WERI-Rb-1 (cell line): Measurements from ENCODE around the gene TRIP13.

Source experiments
- DNase-seq: peaks from one replicate; pipeline ENCODE4 v3.0.0-alpha.2; 2020
- H3K27ac ChIP-seq: fragments of 250-450 bp; sonication (Bioruptor Pico); 2 replicates; pipeline ENCODE4 v1.5.1; 2020; ENCODE audit warnings: mild to moderate bottlenecking, moderate library complexity
- H3K27me3 ChIP-seq: fragments of 250-450 bp; sonication (Bioruptor Pico); 2 replicates; pipeline ENCODE4 v1.5.1; 2021; ENCODE audit warnings: mild to moderate bottlenecking, low read depth, moderate library complexity; ENCODE audit not compliant: insufficient read depth, severe bottlenecking
- H3K36me3 ChIP-seq: fragments of 250-450 bp; sonication (Bioruptor Pico); 2 replicates; pipeline ENCODE4 v1.5.1; 2020; ENCODE audit warnings: mild to moderate bottlenecking, moderate library complexity
- H3K4me3 ChIP-seq: 2 replicates; pipeline ENCODE4 v1.5.1; 2011; ENCODE audit warnings: low read depth, mild to moderate bottlenecking, control low read depth, low read length
- H3K9me3 ChIP-seq: fragments of 250-450 bp; sonication (Bioruptor Pico); 2 replicates; pipeline ENCODE4 v1.5.1; 2021; ENCODE audit warnings: mild to moderate bottlenecking, moderate library complexity; ENCODE audit not compliant: severe bottlenecking
- CTCF ChIP-seq: IDR thresholded peaks from 2 replicates; pipeline ENCODE4 v1.5.1; 2011; ENCODE audit warnings: low read depth, mild to moderate bottlenecking, control low read depth, inconsistent platforms, low read length

The TRIP13 gene

GRCh38 chr5:963673-964531 is 71.2 kb downstream of the TRIP13 start:
- peak; percentile 75 for DNase-seq
- TF ChIP-seq CTCF, result no peak
- Histone ChIP-seq H3K27me3 (no peaks in the 10 kb centered on the region), H3K36me3 (no peaks in the 10 kb centered on the region), H3K4me3 (no peak overlapping the region), H3K9me3 (peaks cover 3% of the 10 kb centered on the region), H3K27ac (peak overlapping the region; percentile 37)

- no peak for DNase-seq
- no peak overlapping the region for H3K27ac ChIP-seq
- no peaks in the 10 kb centered on the region for H3K36me3 ChIP-seq
- TF ChIP-seq CTCF, result no peak
- H3K27me3 ChIP-seq, result no peaks in the 10 kb centered on the region
- no peak overlapping the region for H3K4me3 ChIP-seq
- H3K9me3 ChIP-seq, result peaks cover 3% of the 10 kb centered on the region
These were observed 72.1 kb downstream of the TRIP13 start for GRCh38 chr5:964821-965220.

GRCh38 chr5:965604-966344 is 73.1 kb downstream of the TRIP13 start:
- peaks cover 3% of the 10 kb centered on the region for H3K9me3 ChIP-seq
- no peaks in the 10 kb centered on the region for H3K27me3 ChIP-seq
- no peaks in the 10 kb centered on the region for H3K36me3 ChIP-seq
- DNase-seq, result no peak
- no peak for TF ChIP-seq CTCF
- no peak overlapping the region for H3K27ac ChIP-seq
- no peak overlapping the region for H3K4me3 ChIP-seq

- DNase-seq, result no peak
- no peaks in the 10 kb centered on the region for H3K27me3 ChIP-seq
- H3K27ac ChIP-seq, result no peak overlapping the region
- TF ChIP-seq CTCF, result no peak
- H3K36me3 ChIP-seq, result no peaks in the 10 kb centered on the region
- peaks cover 3% of the 10 kb centered on the region for H3K9me3 ChIP-seq
- no peak overlapping the region for H3K4me3 ChIP-seq
These were observed 73.6 kb downstream of the TRIP13 start for GRCh38 chr5:966345-966710.

- DNase-seq, result no peak
- no peaks in the 10 kb centered on the region for H3K36me3 ChIP-seq
These were observed 74.3 kb downstream of the TRIP13 start for GRCh38 chr5:966941-967340.

More at GRCh38 chr5:966941-967340, 74.3 kb downstream of the TRIP13 start:
- Histone ChIP-seq H3K27me3 (no peaks in the 10 kb centered on the region), H3K4me3 (no peak overlapping the region), H3K9me3 (peaks cover 7% of the 10 kb centered on the region), H3K27ac (no peak overlapping the region)
- TF ChIP-seq CTCF, result no peak
